ENCODE measurements around the gene SLC25A28. TPM values are rescaled to one million over a fixed set of nuclear protein-coding genes. Genes with fewer than 3 reads are reported as not detected.

SLC25A28 gene
- total RNA-seq: 10 to 100 TPM; 20.7 to 38.3 (median 26.1) TPM

- Histone ChIP-seq H3K36me3 (no peaks in the 10 kb centered on the region), H3K4me3 (peak within 1 kb of the TSS; percentile 71 to 88 (median 80)), H3K4me1 (peaks cover 39 to 43% of the 10 kb centered on the region in 2 donors), H3K27ac (peak within 1 kb of the TSS; percentile 91 to 97 (median 96)), H3K27me3 (no peaks in the 10 kb centered on the region), H3K9me3 (no peaks in the 10 kb centered on the region)
- in situ Hi-C loops (cut with MboI; ENCODE audit: low sequenced_read_pairs in 4 of 4): loop anchor here (5.0 to 10.0 kb wide), 4 partner anchors 95 to 225 kb away; partner anchors contain the start of gene GOT1 (in 3 of the 4)
- DNase-seq (peak; percentile 97 to 98), ATAC-seq (peak; percentile 0 to 93)
- intact Hi-C loops (cut with DNase I; ENCODE audit: low total_unique reads): loop anchor here (5.0 to 10.0 kb wide), 3 partner anchors 112 to 1295 kb away; partner anchors contain the start of genes COX15, CUTC and SLF2
- TF ChIP-seq POLR2A (IDR thresholded peaks at IDR 0.05) (no peak), CTCF (IDR thresholded peaks at IDR 0.05 in 4 of 5, conservative IDR thresholded peaks at IDR 0.05 in 1 of 5) (no peak)
Observed at GRCh38 chr10:99619851-99620710, at the start of gene SLC25A28. Gene SLC25A28, minus strand, starts transcription at chr10:99620439. Its CDS starts 104 bp downstream, at chr10:99620335.

- in situ Hi-C loops (cut with MboI; ENCODE audit: low sequenced_read_pairs in 4 of 4): no loop called here
Observed at GRCh38 chr10:99667108-99667751, 47.0 kb upstream of the SLC25A28 start.

GRCh38 chr10:99665304-99665703, 45.1 kb upstream of the SLC25A28 start:
- H3K4me3 ChIP-seq: no peak overlapping the region
- no peaks in the 10 kb centered on the region for H3K4me1 ChIP-seq
- ATAC-seq: no peak
- no peak for TF ChIP-seq POLR2A (IDR thresholded peaks at IDR 0.05)
- TF ChIP-seq CTCF (IDR thresholded peaks at IDR 0.05 in 4 of 5, conservative IDR thresholded peaks at IDR 0.05 in 1 of 5): no peak
- no peak for DNase-seq
- H3K9me3 ChIP-seq: no peaks in the 10 kb centered on the region
- no peak overlapping the region for H3K27ac ChIP-seq
- intact Hi-C loops (cut with DNase I; ENCODE audit: low total_unique reads) (no loop called here), in situ Hi-C loops (cut with MboI; ENCODE audit: low sequenced_read_pairs in 4 of 4) (no loop called here)
- peaks cover 0 to 3% of the 10 kb centered on the region in 2 donors for H3K36me3 ChIP-seq
- H3K27me3 ChIP-seq: no peaks in the 10 kb centered on the region

More at GRCh38 chr10:99667108-99667751, 47.0 kb upstream of the SLC25A28 start:
- H3K9me3 ChIP-seq: no peaks in the 10 kb centered on the region
- no peak for ATAC-seq
- intact Hi-C loops (cut with DNase I; ENCODE audit: low total_unique reads): no loop called here
- no peaks in the 10 kb centered on the region for H3K27me3 ChIP-seq
- no peaks in the 10 kb centered on the region for H3K36me3 ChIP-seq
- DNase-seq: no peak
- no peaks in the 10 kb centered on the region for H3K4me1 ChIP-seq
- H3K4me3 ChIP-seq: no peak overlapping the region
- no peak overlapping the region for H3K27ac ChIP-seq
- TF ChIP-seq POLR2A (IDR thresholded peaks at IDR 0.05): no peak
- no peak for TF ChIP-seq CTCF (IDR thresholded peaks at IDR 0.05 in 4 of 5, conservative IDR thresholded peaks at IDR 0.05 in 1 of 5)

GRCh38 chr10:99661377-99661763, 41.1 kb upstream of the SLC25A28 start:
- intact Hi-C loops (cut with DNase I; ENCODE audit: low total_unique reads): no loop called here
- no peak overlapping the region for H3K4me3 ChIP-seq
- TF ChIP-seq POLR2A (IDR thresholded peaks at IDR 0.05) (no peak), CTCF (IDR thresholded peaks at IDR 0.05 in 4 of 5, conservative IDR thresholded peaks at IDR 0.05 in 1 of 5) (no peak)

More at GRCh38 chr10:99661377-99661763, 41.1 kb upstream of the SLC25A28 start:
- ATAC-seq (no peak), DNase-seq (no peak)
- H3K27ac ChIP-seq: no peak overlapping the region
- peaks cover 11 to 13% of the 10 kb centered on the region in 2 donors for H3K4me1 ChIP-seq
- no peaks in the 10 kb centered on the region for H3K27me3 ChIP-seq
- H3K36me3 ChIP-seq: peaks cover 0 to 3% of the 10 kb centered on the region in 2 donors
- no peaks in the 10 kb centered on the region for H3K9me3 ChIP-seq
- in situ Hi-C loops (cut with MboI; ENCODE audit: low sequenced_read_pairs in 4 of 4): no loop called here

Data from gastrocnemius medialis (tissue), 4 donors.